Endodermal cell (in vitro differentiated cells): ENCODE data around the gene GPR142. TPM values are rescaled to one million over a fixed set of nuclear protein-coding genes. Genes with fewer than 3 reads are reported as not detected.

Source experiments
- DNase-seq: peaks from one replicate; pipeline ENCODE4 v3.0.0-alpha.2; 2017
- H3K27ac ChIP-seq: 2 replicates; pipeline ENCODE4 v1.5.1; 2013; ENCODE audit warnings: mild to moderate bottlenecking, low read depth, low read length, moderate library complexity
- H3K27me3 ChIP-seq: 2 replicates; pipeline ENCODE4 v1.6.1; 2013; ENCODE audit warnings: mild to moderate bottlenecking, low read length, moderate library complexity; ENCODE audit not compliant: insufficient read depth, control insufficient read depth, poor library complexity, severe bottlenecking
- H3K36me3 ChIP-seq: 2 replicates; pipeline ENCODE4 v1.7.0; 2013; ENCODE audit warnings: mild to moderate bottlenecking, low read length, moderate library complexity; ENCODE audit not compliant: control insufficient read depth, insufficient read depth
- H3K4me1 ChIP-seq: one replicate; pipeline ENCODE4 v1.7.0; 2013; ENCODE audit warnings: low read length; ENCODE audit not compliant: control insufficient read depth, insufficient read depth
- H3K4me3 ChIP-seq: 2 replicates; pipeline ENCODE4 v1.5.1; 2013; ENCODE audit warnings: mild to moderate bottlenecking, low read length, moderate library complexity
- H3K9ac ChIP-seq: 2 replicates; pipeline ENCODE4 v1.6.1; 2013; ENCODE audit warnings: mild to moderate bottlenecking, low read length, moderate library complexity; ENCODE audit not compliant: poor library complexity, severe bottlenecking; ENCODE audit errors: extremely low read depth
- H3K9me3 ChIP-seq: 2 replicates; pipeline ENCODE4 v1.6.1; 2013; ENCODE audit warnings: mild to moderate bottlenecking, low read length, moderate library complexity; ENCODE audit not compliant: control insufficient read depth
- H3K27ac Mint-ChIP-seq: 2 replicates; pipeline ENCODE4 v1.8.0; 2020; ENCODE audit warnings: mixed read lengths
- H3K27me3 Mint-ChIP-seq: 2 replicates; pipeline ENCODE4 v1.8.0; 2021; ENCODE audit warnings: mild to moderate bottlenecking, mixed read lengths; ENCODE audit not compliant: insufficient read depth
- H3K36me3 Mint-ChIP-seq: 2 replicates; pipeline ENCODE4 v1.8.0; 2020; ENCODE audit warnings: low read depth, mixed read lengths
- H3K4me1 Mint-ChIP-seq: 2 replicates; pipeline ENCODE4 v1.8.0; 2020; ENCODE audit warnings: mixed read lengths
- H3K4me3 Mint-ChIP-seq: 2 replicates; pipeline ENCODE4 v1.8.0; 2020; ENCODE audit warnings: mild to moderate bottlenecking, moderate library complexity, mixed read lengths
- H3K9me3 Mint-ChIP-seq: 2 replicates; pipeline ENCODE4 v1.8.0; 2020; ENCODE audit warnings: mild to moderate bottlenecking, mixed read lengths
- CTCF ChIP-seq: fragments of 200-600 bp; sonication (generic); conservative IDR thresholded peaks from 2 replicates; pipeline ENCODE4 v1.5.0; 2021; ENCODE audit warnings: antibody characterized with exemption, mild to moderate bottlenecking
- WGBS, 2 experiments: methylation state at CpG; one replicate each; pipeline versions ENCODE4 v1.1.5 to v1.1.7; 2013; ENCODE audit warnings: missing lambda C conversion rate in 2 of 2, mixed read lengths in 1 of 2; ENCODE audit not compliant: insufficient coverage in 1 of 2, insufficient read length in 1 of 2; 5-methylcytosine and 5-hydroxymethylcytosine counted together
- total RNA-seq, 2 donors: library from RNA; stranded (reverse); fragmentation: NEBNext Ultra II Directional in 1 of 2; extraction: Animal tissue kit (Norgen Biotek cat#: 25700) in 1 of 2; gene quantifications; 2 replicates in 1 of 2; 3 replicates in 1 of 2; pipeline ENCODE4 v1.2.1, GENCODE V29; 2021

The GPR142 gene
- total RNA-seq, 2 donors from 2014 or later: 0.29 to 0.92 TPM

- Histone ChIP-seq H3K9ac (no peak overlapping the region), H3K9me3 (no peaks in the 10 kb centered on the region), H3K27ac (no peak overlapping the region), H3K4me3 (no peak overlapping the region), H3K36me3 (no peaks in the 10 kb centered on the region), H3K27me3 (no peaks in the 10 kb centered on the region), H3K4me1 (no peaks in the 10 kb centered on the region)
- no peaks in the 10 kb centered on the region for H3K36me3 Mint-ChIP-seq
- no peaks in the 10 kb centered on the region for H3K9me3 Mint-ChIP-seq
- peaks cover 10% of the 10 kb centered on the region for H3K4me1 Mint-ChIP-seq
- H3K27me3 Mint-ChIP-seq: peaks cover 16% of the 10 kb centered on the region
- 89 to 91% methylated on average over 5 to 6 of the region's 6 CpGs for whole genome bisulfite sequencing, 2 experiments
- H3K27ac Mint-ChIP-seq: no peak overlapping the region
- TF ChIP-seq CTCF: no peak
- H3K4me3 Mint-ChIP-seq: no peak overlapping the region
- DNase-seq: no peak
Observed at GRCh38 chr17:74393346-74393942, 26.1 kb downstream of the GPR142 start.

GRCh38 chr17:74394275-74394950, 27.1 kb downstream of the GPR142 start:
- Histone ChIP-seq H3K4me1 (no peaks in the 10 kb centered on the region), H3K27me3 (no peaks in the 10 kb centered on the region), H3K27ac (no peak overlapping the region), H3K4me3 (no peak overlapping the region), H3K9me3 (no peaks in the 10 kb centered on the region), H3K36me3 (no peaks in the 10 kb centered on the region), H3K9ac (no peak overlapping the region)
- Mint-ChIP-seq H3K27me3 (peaks cover 12% of the 10 kb centered on the region), H3K4me1 (peaks cover 6% of the 10 kb centered on the region), H3K27ac (no peak overlapping the region), H3K4me3 (no peak overlapping the region), H3K9me3 (no peaks in the 10 kb centered on the region), H3K36me3 (no peaks in the 10 kb centered on the region)
- no peak for DNase-seq
- 88 to 89% methylated on average over 11 to 12 of the region's 12 CpGs for WGBS, 2 experiments
- TF ChIP-seq CTCF: no peak

GRCh38 chr17:74394977-74395376, 27.7 kb downstream of the GPR142 start:
- H3K9ac ChIP-seq: no peak overlapping the region
- H3K27me3 ChIP-seq: no peaks in the 10 kb centered on the region
- WGBS, 2 experiments: 93 to 100% methylated on average over 6 to 7 of the region's 7 CpGs
- Mint-ChIP-seq H3K4me3 (no peak overlapping the region), H3K4me1 (peaks cover 6% of the 10 kb centered on the region), H3K27me3 (peaks cover 11% of the 10 kb centered on the region), H3K9me3 (no peaks in the 10 kb centered on the region), H3K27ac (no peak overlapping the region), H3K36me3 (no peaks in the 10 kb centered on the region)
- H3K27ac ChIP-seq: no peak overlapping the region
- no peak for TF ChIP-seq CTCF
- H3K9me3 ChIP-seq: no peaks in the 10 kb centered on the region
- DNase-seq: no peak
- no peaks in the 10 kb centered on the region for H3K36me3 ChIP-seq
- H3K4me3 ChIP-seq: no peak overlapping the region
- H3K4me1 ChIP-seq: no peaks in the 10 kb centered on the region
